Fibroblast of gingiva (primary cell): ENCODE measurements around the gene CTSO.
A peak's percentile ranks its signal among the peaks of the same experiment; 100 is the strongest.
"Not testable (repeated sequence)": the region's sequence is repeated elsewhere in the genome, so short reads cannot be mapped to it uniquely, and the experiment has no call there.

Experiments
- DNase-seq: peaks from one replicate; pipeline ENCODE4 v3.0.0-alpha.2; 2011; ENCODE audit warnings: low read depth

CTSO gene

GRCh38 chr4:155954939-155955338 lies 1.3 kb upstream of the CTSO start:
- no peak for DNase-seq

DNA sequence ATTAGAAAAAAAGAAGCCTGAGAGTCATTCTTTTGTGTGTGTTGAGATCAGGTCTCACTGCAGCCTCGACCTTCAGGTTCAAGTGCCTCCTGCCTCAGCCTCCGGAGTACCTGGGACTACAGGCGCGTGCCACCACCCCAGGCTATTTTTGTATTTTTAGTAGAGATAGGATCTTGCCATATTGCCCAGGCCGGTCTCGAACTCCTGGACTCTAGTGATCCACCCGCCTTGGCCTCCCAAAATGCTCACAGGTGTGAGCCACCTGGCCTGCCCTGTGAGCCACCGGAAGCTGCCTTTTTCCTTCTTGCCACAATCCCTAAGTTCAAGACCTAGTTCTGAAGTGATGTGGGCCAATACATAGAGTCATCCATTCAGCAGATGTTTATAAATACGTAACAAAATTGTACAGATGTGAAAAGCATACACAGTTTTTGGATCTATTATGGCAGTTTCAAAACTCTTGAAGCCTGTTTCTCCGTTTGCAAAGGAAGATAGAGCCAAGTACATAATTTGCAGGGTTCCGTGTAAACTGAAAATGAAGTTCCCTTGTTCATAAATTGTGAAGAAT lies 536 bp upstream of the CTSO start:
- no peak for DNase-seq

DNA sequence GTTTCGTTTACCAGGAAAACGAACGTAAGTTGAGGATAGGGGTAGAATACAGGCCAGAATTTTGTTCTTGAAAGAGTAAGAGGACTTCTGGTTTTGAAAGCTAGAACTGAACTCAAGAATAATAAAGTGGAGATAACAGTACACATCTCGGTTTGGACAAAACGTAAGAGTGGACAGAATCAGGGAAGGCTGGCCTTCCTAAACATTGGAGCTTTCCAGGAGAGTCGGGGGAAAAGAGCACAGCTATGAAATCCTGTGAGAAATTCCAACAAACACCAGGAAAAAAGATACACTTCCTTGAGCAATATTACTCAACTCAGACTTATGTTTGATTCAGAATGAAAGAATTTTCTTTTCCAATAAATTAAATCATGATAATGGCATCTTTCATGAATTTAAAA lies 1.2 kb downstream of the CTSO start:
- peak; percentile 46 for DNase-seq

GRCh38 chr4:155950461-155950860 lies 3.2 kb downstream of the CTSO start:
- DNase-seq = no peak

GRCh38 chr4:155948541-155948940 lies 5.1 kb downstream of the CTSO start:
- DNase-seq = no peak

DNA sequence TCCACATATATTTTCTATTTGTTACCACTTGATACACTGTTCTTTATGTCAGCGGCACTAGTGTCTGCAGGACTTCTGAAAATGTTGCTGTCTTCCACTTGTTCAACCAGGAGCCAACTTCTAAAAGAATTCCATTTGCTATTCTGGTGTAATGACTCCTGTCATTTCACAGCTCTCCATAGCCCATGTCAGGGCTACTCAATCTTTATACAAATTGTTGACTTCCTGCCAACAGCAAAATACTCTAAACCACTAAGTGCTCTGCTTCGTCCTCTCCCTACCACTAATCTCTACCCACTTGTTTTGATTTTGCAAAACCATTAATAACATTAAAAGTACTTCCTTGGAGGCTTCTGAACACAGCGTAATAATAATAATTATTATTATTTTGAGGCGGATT lies 7.2 kb downstream of the CTSO start:
- no peak for DNase-seq

DNA sequence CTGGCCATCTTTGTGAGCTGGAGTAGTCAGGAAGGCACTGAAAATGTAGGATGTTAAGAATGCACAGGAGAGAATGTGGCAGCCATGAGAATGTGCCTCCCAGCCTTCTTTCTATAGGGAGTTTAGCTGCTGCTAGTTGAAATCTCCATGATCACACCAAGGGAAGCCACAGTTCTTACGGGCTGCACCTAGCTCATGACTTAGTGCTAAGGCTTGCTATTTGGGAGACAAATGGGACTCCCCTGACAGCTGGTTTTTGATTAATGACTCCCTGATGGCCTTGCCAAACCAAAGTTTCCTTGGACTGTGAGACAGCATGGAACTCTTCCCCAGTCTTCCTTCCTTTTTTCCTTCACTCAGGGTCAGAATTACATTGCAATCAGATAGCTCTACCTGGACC lies 9.2 kb downstream of the CTSO start:
- DNase-seq = no peak

- DNase-seq = no peak
Measured at GRCh38 chr4:155943605-155944291, 9.9 kb downstream of the CTSO start.

- DNase-seq = no peak
Measured at GRCh38 chr4:155941820-155942219, 11.8 kb downstream of the CTSO start.

GRCh38 chr4:155941085-155941790 lies 12.4 kb downstream of the CTSO start:
- no peak for DNase-seq

DNA sequence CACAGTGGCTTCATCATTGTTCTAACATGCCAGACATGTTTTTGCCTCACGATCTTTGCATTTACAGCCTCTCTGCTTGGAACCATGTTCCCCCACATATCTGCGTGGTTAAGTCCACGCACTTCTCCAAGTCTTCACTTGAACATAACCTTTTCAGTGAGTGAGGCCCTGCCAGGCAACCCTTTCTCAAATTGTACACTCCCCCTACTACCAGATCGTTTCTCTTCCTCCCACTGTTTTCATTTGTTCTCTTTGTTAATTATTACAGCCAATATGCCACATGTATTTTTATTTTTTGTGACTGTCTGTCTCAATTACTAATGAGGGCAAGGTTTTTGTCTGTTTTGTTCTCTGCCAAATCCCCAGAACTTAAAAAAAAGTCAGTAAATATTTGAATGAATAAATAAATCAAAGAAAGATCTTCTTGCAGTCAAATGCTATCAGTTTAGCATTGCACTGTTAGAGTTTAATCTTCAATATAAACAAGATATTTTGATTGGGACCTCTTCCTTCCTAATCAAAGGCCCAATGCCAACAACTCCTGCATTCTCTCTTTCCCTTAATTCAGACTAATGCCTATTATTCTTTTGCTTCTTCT lies 18.2 kb downstream of the CTSO start:
- DNase-seq = no peak

DNA sequence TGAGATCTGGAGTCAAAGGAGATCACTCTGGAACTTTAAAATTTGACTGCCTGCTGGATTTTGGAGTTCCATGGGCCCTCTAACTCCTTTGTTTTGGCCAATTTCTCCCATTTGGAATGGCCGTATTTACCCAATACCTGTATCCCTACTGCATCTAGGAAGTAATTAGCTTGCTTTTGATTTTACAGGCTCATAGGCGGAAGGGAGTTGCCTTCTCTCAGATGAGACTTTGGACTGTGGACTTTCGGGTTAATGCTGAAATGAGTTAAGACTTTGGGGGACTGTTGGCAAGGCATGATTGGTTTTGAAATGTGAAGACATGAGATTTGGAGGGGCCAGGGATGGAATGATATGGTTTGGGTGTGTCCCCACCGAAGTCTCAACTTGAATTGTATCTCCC lies 19.0 kb downstream of the CTSO start:
- not testable (repeated sequence) for DNase-seq

DNA sequence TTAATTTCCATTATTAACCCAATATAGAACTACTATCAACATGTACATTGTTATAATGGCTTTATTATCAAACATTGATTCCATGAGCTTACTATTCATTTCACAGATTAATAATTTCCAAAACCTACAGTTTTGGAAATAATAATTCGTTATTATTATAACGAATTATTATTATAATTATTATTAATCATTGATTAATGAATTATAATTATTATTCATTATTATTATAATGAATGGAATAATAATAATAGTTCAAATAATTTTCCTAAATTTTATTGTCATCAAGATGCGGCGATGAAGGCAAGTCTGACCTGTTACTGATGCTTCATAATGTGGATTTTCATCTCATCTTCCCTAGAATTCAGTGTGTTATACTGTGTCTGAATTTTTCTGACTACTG lies 22.0 kb downstream of the CTSO start:
- no peak for DNase-seq

GRCh38 chr4:155930330-155930729 lies 23.3 kb downstream of the CTSO start:
- DNase-seq = no peak

DNA sequence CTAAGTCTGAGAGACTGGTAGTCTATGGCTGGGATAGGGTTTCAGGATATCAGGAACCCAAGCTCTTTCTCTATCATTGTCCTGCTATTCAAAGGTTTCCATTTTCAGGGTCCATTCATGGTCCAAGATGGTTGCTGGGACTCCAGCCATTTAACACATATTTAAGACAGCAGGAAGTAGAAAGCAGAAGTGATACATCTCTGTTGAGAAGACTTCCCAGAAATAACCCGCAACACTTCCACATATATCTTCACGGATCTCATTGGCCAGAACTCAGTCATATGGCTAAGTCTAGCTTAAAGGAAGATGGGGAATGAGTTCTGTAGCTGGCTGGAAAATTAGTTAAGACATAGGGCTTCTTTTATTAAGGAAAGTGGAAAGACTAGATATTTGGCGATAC lies 23.8 kb downstream of the CTSO start:
- no peak for DNase-seq

DNA sequence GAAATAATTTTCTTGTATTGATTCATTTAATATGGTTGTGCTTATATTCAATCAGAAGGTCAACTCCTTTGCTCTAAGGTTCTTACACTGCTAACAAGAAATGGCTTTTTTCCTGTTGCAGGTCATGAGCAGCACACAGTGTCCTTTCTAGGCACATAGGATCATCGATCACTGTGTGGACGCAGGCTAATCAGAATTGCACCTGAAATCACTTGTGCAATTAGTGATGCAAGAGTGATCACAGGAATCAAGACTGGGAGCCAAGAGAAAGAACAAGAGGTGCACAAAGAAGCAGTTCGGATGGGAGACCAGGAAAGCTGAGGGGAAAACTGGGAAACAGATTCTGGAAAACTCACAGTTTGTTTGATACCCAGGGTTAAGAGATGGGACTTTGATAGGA lies 29.0 kb downstream of the CTSO start:
- no peak for DNase-seq

- no peak for DNase-seq
Measured at GRCh38 chr4:155921597-155921996, 32.1 kb downstream of the CTSO start.

- no peak for DNase-seq
Measured at GRCh38 chr4:155914782-155915181, 38.9 kb downstream of the CTSO start.

DNA sequence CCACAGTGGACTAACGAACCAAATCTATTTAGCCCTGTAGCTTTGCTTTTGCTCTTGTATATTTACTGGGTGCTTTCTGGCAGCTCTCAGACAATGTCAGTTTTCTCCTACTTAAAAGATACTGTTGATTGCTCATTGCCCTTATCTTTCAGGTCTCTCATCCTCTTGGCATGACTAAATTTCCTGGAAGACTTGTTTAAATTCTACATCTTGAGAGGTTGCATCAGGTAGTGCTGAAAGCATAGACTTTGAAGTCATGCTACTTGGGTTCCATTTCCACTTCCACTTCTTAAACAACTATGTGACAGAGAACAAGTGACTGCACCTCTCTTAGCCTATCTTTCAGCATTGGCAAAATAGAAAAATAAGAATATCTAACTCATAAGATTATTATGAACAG lies 41.8 kb downstream of the CTSO start:
- no peak for DNase-seq

- DNase-seq = no peak
Measured at GRCh38 chr4:155909615-155910226, 43.9 kb downstream of the CTSO start.

GRCh38 chr4:155908187-155909139 lies 45.2 kb downstream of the CTSO start:
- DNase-seq = no peak

DNA sequence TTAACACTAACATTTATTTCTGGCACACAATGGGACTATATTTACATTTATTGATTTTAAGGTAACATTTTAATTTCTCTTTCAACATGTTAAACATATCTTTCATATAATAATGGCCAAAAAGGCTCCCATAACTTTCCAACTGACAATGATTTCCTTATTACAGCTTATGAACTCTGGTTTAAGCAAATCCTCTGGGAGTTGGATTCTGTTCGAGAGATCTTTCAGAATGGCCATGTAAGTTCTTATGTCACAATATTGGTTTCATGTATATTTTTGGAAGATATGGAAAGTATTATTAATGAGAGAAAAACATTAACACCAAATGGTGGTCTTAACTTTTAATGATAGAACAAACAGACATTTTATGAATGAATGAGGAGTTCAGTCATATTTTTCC lies 46.1 kb downstream of the CTSO start:
- no peak for DNase-seq
